RWPE2 (cell line): ENCODE data around the gene NOX4.
"Not testable (repeated sequence)": the region's sequence is repeated elsewhere in the genome, so short reads cannot be mapped to it uniquely, and the experiment has no call there.

Experiments
- ATAC-seq: fragments of 200-7000 bp; cut with Tn5 transposase; 3 replicates; pipeline ENCODE4 v1.9.1; 2021; ENCODE audit warnings: low read depth
- DNase-seq: peaks from one replicate; pipeline ENCODE4 v3.0.0-alpha.2; 2020; ENCODE audit warnings: low spot score
- H3K27ac ChIP-seq: fragments of 450-650 bp; 2 replicates; pipeline ENCODE4 v1.5.1; 2017; ENCODE audit warnings: mild to moderate bottlenecking; ENCODE audit not compliant: poor library complexity, severe bottlenecking
- H3K27me3 ChIP-seq: fragments of 250-450 bp; sonication (Bioruptor Pico); 2 replicates; pipeline ENCODE4 v1.5.1; 2021; ENCODE audit warnings: mild to moderate bottlenecking, moderate library complexity; ENCODE audit not compliant: insufficient read depth, poor library complexity, severe bottlenecking
- H3K36me3 ChIP-seq: fragments of 250-450 bp; sonication (Bioruptor Pico); 2 replicates; pipeline ENCODE4 v1.5.1; 2020; ENCODE audit warnings: low read depth, mild to moderate bottlenecking, moderate library complexity
- H3K4me1 ChIP-seq: fragments of 250-450 bp; sonication (Bioruptor Pico); 2 replicates; pipeline ENCODE4 v1.5.1; 2021; ENCODE audit warnings: mild to moderate bottlenecking, moderate library complexity; ENCODE audit not compliant: insufficient read depth, poor library complexity, severe bottlenecking
- H3K4me3 ChIP-seq: fragments of 250-450 bp; sonication (Bioruptor Pico); 2 replicates; pipeline ENCODE4 v1.5.1; 2021; ENCODE audit warnings: mild to moderate bottlenecking, moderate library complexity; ENCODE audit not compliant: severe bottlenecking
- H3K9me3 ChIP-seq: fragments of 250-450 bp; sonication (Bioruptor Pico); 2 replicates; pipeline ENCODE4 v1.5.1; 2021; ENCODE audit warnings: mild to moderate bottlenecking, moderate library complexity; ENCODE audit not compliant: severe bottlenecking
- TF ChIP-seq, protein P1 (sequence below): fragments of 450-650 bp; IDR thresholded peaks from one replicate; pipeline ENCODE4 v1.5.1; 2017; ENCODE audit warnings: mild to moderate bottlenecking, moderate library complexity; ENCODE audit not compliant: poor library complexity, severe bottlenecking

The NOX4 gene

DNA sequence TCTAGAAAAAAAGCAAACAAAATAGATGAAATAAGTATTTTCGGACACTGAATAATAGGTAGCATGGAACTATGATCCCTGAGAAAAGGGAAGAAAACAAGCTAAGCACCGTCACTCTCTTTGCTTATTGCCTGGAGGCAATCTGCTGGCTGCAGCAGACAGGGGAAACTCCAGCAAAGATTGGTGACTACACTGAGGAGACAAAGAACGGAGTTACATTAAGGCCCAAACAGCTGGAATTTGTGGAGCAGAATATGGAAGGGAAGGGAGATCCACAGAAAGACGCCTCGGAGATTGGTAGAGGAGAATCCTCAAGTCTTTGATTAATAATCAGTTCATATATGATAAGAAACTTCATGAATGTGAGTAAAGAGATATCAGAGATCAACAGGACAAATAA lies 163.3 kb downstream of the NOX4 start:
- no peaks in the 10 kb centered on the region for H3K4me1 ChIP-seq
- TF ChIP-seq, protein P1, sequence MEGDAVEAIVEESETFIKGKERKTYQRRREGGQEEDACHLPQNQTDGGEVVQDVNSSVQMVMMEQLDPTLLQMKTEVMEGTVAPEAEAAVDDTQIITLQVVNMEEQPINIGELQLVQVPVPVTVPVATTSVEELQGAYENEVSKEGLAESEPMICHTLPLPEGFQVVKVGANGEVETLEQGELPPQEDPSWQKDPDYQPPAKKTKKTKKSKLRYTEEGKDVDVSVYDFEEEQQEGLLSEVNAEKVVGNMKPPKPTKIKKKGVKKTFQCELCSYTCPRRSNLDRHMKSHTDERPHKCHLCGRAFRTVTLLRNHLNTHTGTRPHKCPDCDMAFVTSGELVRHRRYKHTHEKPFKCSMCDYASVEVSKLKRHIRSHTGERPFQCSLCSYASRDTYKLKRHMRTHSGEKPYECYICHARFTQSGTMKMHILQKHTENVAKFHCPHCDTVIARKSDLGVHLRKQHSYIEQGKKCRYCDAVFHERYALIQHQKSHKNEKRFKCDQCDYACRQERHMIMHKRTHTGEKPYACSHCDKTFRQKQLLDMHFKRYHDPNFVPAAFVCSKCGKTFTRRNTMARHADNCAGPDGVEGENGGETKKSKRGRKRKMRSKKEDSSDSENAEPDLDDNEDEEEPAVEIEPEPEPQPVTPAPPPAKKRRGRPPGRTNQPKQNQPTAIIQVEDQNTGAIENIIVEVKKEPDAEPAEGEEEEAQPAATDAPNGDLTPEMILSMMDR, result no peak
- H3K27me3 ChIP-seq, result no peaks in the 10 kb centered on the region
- no peaks in the 10 kb centered on the region for H3K9me3 ChIP-seq
- ATAC-seq, result no peak
- DNase-seq, result no peak
- H3K27ac ChIP-seq, result no peak overlapping the region
- no peak overlapping the region for H3K4me3 ChIP-seq
- no peaks in the 10 kb centered on the region for H3K36me3 ChIP-seq

DNA sequence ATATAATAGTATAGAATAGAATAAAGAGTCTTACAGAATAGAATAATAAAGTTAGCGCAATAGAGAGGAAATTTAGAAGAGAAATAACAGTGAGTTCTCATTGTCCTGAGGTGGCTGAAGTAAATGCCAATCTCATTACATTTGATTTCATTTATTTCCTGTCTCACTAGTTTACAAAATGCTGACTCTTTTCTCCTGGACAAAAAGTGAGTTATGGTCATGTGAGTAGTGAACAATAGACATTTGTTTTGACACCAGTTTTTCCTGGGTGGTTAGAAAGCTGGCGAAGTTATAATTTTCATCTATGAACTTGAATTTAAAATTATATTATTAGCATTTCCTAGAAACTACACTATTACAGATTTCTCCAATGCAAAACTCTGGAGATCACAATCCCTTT lies 169.8 kb downstream of the NOX4 start:
- Histone ChIP-seq H3K9me3 (no peaks in the 10 kb centered on the region), H3K27me3 (no peaks in the 10 kb centered on the region), H3K36me3 (no peaks in the 10 kb centered on the region), H3K27ac (no peak overlapping the region), H3K4me3 (no peak overlapping the region), H3K4me1 (no peaks in the 10 kb centered on the region)
- no peak for DNase-seq
- TF ChIP-seq, protein P1, result no peak
- ATAC-seq, result no peak

DNA sequence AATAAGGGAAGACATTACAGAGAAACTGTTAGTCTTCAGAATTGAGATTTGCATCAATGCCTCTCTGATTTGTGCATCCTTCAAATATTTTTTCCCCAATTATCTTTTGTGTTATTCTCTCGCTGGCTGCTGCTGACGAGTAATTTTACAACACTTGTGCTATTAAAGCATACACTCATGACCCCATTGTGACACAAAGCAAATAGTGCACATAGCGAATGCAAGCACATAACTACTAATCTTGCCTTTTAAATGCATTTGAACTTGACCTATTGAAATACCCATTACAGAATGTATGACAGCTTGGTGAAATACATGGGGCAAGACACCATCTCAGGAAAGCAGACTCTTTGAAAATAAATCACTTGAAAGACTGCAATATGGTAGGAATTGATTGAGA lies 180.6 kb downstream of the NOX4 start:
- H3K4me1 ChIP-seq, H3K36me3 ChIP-seq, ATAC-seq, DNase-seq, H3K9me3 ChIP-seq, H3K27ac ChIP-seq, H3K27me3 ChIP-seq, H3K4me3 ChIP-seq: not testable (repeated sequence)

DNA sequence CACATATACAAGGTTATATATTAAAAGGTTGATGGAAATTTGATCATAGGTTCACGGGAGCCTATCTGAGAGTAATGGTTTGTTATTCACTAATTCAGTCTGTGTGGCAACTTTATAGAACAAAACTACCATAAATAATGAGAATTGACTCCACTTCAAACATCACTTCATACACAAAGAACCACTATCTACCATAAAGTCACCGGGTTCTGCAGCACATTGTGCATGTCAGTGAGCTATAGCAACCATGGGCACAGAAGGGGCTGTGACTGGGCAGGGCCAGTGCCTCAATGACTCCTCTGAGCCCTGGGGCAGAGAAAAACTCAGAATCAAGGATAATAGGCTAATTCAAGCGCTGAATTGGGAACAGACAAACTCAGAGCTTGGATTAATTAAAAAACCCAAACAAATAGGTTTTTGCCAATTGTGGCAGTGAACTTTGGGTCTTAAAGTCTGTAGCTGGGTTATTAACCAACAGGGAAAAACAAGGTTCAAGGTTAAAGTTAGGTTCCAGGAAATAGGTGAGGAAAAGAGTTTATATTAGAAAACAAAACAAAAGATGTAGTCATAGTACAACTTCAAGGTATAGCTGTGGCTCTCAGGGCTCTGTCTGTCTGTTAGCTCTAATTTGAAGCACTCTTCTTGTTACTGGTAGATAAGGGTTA lies 181.7 kb downstream of the NOX4 start:
- not testable (repeated sequence) for H3K27ac ChIP-seq, H3K4me1 ChIP-seq, ATAC-seq, H3K4me3 ChIP-seq, H3K9me3 ChIP-seq, DNase-seq, H3K36me3 ChIP-seq, H3K27me3 ChIP-seq

DNA sequence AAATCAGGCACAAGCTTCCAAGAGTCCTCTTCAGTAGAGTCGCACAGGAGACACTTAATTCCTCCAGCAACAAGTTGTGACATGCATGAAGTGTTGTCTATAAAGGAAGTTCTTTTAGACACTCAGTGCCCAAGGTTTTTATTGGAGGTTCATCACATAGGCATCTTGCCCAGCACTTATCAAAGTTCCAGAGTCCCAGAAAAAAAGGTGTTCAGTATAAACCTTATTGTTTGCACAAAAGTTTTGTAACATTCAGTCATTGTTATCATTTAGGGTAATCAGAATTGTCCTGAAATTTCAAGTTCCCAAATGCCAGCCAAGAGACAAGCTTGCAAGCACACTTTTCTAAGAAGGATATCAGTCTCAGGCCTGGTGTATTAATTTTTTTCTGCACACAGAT lies 182.9 kb downstream of the NOX4 start:
- H3K4me1 ChIP-seq, H3K9me3 ChIP-seq, H3K4me3 ChIP-seq, ATAC-seq, H3K27ac ChIP-seq, H3K36me3 ChIP-seq, H3K27me3 ChIP-seq, DNase-seq: not testable (repeated sequence)

DNA sequence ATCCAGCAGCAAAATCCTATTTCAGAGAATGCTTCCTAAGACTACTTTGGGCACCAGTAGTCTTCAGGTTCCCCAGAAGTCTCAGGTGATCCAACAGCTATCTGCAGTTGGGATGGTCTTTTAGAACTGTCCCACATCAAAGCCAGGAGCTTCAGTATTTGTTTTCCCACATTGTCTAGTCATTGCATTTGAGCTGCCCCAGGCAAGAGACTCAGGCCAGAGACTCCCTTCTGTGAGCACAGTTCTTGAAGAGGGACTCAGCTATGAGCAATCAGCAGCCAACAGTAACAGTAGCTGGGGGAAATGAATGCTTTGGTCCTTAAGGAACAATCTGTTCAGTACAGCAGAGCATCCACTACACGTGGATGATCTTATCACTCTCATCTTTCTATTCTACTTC lies 188.1 kb downstream of the NOX4 start:
- not testable (repeated sequence) for H3K36me3 ChIP-seq, ATAC-seq, H3K9me3 ChIP-seq, H3K4me3 ChIP-seq, DNase-seq, H3K27me3 ChIP-seq, H3K27ac ChIP-seq, H3K4me1 ChIP-seq

DNA sequence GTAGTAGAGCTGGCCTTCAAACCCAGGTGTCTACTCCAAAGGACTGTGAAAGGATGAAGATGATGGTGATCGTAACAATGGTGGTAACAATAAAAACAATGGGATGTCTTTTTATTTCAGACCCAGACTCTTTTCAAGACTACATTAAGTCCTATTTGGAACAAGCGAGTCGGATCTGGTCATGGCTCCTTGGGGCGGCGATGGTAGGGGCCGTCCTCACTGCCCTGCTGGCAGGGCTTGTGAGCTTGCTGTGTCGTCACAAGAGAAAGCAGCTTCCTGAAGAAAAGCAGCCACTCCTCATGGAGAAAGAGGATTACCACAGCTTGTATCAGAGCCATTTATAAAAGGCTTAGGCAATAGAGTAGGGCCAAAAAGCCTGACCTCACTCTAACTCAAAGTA lies 196.2 kb downstream of the NOX4 start:
- not testable (repeated sequence) for H3K4me3 ChIP-seq, H3K4me1 ChIP-seq, H3K9me3 ChIP-seq, ATAC-seq, H3K27ac ChIP-seq, H3K27me3 ChIP-seq, DNase-seq, H3K36me3 ChIP-seq
